Forelimb muscle (tissue), 1 donor: ENCODE measurements around the gene PCYT1A. TPM values are rescaled to one million over a fixed set of nuclear protein-coding genes. Genes with fewer than 3 reads are reported as not detected.

ENCODE experiments used
- DNase-seq: peaks from one replicate; pipeline ENCODE4 v3.0.0-alpha.2; 2013; ENCODE audit warnings: low read depth
- polyA plus RNA-seq: library from polyadenylated mRNA; unstranded; fragments of 120-200 nt; gene quantifications from one replicate; pipeline ENCODE4 v1.2.1, GENCODE V29; 2013; ENCODE audit not compliant: insufficient read length

The PCYT1A gene
- polyA plus RNA-seq, 1 donor: 44.7 TPM

- DNase-seq: no peak
These were observed 51.3 kb downstream of the PCYT1A start for GRCh38 chr3:196236223-196236622.

GRCh38 chr3:196235452-196236122 lies 51.9 kb downstream of the PCYT1A start:
- DNase-seq: no peak

GRCh38 chr3:196232882-196233251 lies 54.7 kb downstream of the PCYT1A start:
- DNase-seq: no peak

GRCh38 chr3:196232154-196232881 lies 55.2 kb downstream of the PCYT1A start:
- no peak for DNase-seq

- DNase-seq: no peak
These were observed 59.7 kb downstream of the PCYT1A start for GRCh38 chr3:196227629-196228493.

- DNase-seq: no peak
These were observed 60.4 kb downstream of the PCYT1A start for GRCh38 chr3:196227121-196227561.

- no peak for DNase-seq
These were observed 61.7 kb downstream of the PCYT1A start for GRCh38 chr3:196225763-196226364.

- no peak for DNase-seq
These were observed 62.4 kb downstream of the PCYT1A start for GRCh38 chr3:196225086-196225485.

- no peak for DNase-seq
These were observed 64.5 kb downstream of the PCYT1A start for GRCh38 chr3:196222876-196223595.

- DNase-seq: no peak
These were observed 66.5 kb downstream of the PCYT1A start for GRCh38 chr3:196220991-196221390.

- DNase-seq: no peak
These were observed 66.9 kb downstream of the PCYT1A start for GRCh38 chr3:196220587-196220986.

- no peak for DNase-seq
These were observed 67.6 kb downstream of the PCYT1A start for GRCh38 chr3:196219970-196220311.

- peak; percentile 80 for DNase-seq
These were observed 68.1 kb downstream of the PCYT1A start for GRCh38 chr3:196219194-196219969.

- no peak for DNase-seq
These were observed 69.3 kb downstream of the PCYT1A start for GRCh38 chr3:196218155-196218712.

- no peak for DNase-seq
These were observed 70.0 kb downstream of the PCYT1A start for GRCh38 chr3:196217307-196218154.

GRCh38 chr3:196216681-196217211 lies 70.8 kb downstream of the PCYT1A start:
- DNase-seq: no peak

GRCh38 chr3:196216089-196216564 lies 71.4 kb downstream of the PCYT1A start, which contains the start of gene SLC51A:
Gene SLC51A, plus strand, starts transcription at chr3:196216534. Its CDS starts 179 bp downstream, at chr3:196216713.
- no peak for DNase-seq

GRCh38 chr3:196215493-196216020 lies 72.0 kb downstream of the PCYT1A start:
- no peak for DNase-seq
